ENCODE results near the gene PLOD2. TPM values are rescaled to one million over a fixed set of nuclear protein-coding genes. Genes with fewer than 3 reads are reported as not detected.

The PLOD2 gene
- total and polyA plus RNA-seq, 2 donors (not counting 1 experiment from before 2014, with no cell fraction given) = not detected

DNA sequence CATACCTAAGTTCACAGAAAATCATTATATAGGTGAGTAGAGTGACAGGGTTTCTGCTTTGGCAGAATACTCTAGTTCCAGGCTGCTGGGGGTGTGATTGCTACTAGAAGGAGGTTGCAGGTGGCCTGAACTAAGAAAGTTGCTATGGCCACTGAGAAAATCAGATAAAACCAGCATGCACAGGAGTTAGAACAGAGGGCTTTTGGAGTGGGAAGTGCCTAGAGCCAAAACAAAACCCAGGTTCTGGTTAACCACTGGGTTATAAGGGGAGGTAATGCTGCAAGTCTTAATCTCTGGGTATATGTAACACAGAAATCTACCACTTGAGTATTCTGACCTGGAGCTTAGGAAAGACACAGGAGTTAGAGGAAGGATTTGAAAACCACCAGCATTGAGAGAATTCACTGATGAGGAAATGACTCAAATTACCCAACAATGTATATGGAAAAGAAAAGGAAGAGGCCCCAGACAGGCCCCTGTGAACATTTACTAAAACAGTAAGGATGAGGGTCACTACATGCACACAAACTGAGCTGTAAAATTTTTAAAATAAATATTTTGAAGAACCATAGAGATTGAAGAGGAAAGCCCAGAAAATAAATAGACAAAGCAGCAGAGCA is 60.0 kb downstream of the PLOD2 start:
- no peaks in the 10 kb centered on the region for H3K4me1 ChIP-seq (ENCODE audit: control insufficient read depth in 2 of 2, insufficient read depth in 2 of 2, low read length in 2 of 2)
- Mint-ChIP-seq H3K4me1 (no peaks in the 10 kb centered on the region), H3K9me3 (ENCODE audit: insufficient read depth) (no peaks in the 10 kb centered on the region), H3K27me3 (no peaks in the 10 kb centered on the region), H3K4me3 (no peak overlapping the region), H3K27ac (no peak overlapping the region)
- no peak for ATAC-seq (ENCODE audit: low read depth)
- no peak for TF ChIP-seq CTCF (IDR thresholded peaks at IDR 0.05)
- TF ChIP-seq EZH2 (IDR thresholded peaks at IDR 0.05; ENCODE audit: borderline replicate concordance, insufficient read depth, low read depth, low read length, poor library complexity, severe bottlenecking) = no peak
- no peak overlapping the region for H3K27ac ChIP-seq (ENCODE audit: low read length in 2 of 2)
- H3K36me3 ChIP-seq (replicated peaks in 1 of 2; ENCODE audit: control extremely low read depth in 1 of 2, control insufficient read depth in 1 of 2, extremely low read depth in 1 of 2, insufficient read depth in 2 of 2, low read length in 1 of 2) = no peaks in the 10 kb centered on the region
- H3K27me3 ChIP-seq (replicated peaks in 1 of 4; ENCODE audit: control extremely low read depth in 1 of 4, control insufficient read depth in 3 of 4, insufficient read depth in 4 of 4, low read length in 3 of 4) = no peaks in the 10 kb centered on the region
- CTCF ChIA-PET = no interaction called here
- no peaks in the 10 kb centered on the region for H4K20me1 ChIP-seq (ENCODE audit: control insufficient read depth, insufficient read depth, low read length, poor library complexity, severe bottlenecking)
- POLR2A ChIA-PET = no interaction called here
- DNase-seq = no peak
- H3K4me2 ChIP-seq (replicated peaks; ENCODE audit: low read depth, low read length, poor library complexity, severe bottlenecking) = no peak overlapping the region
- H3K9ac ChIP-seq (ENCODE audit: low read length) = no peak overlapping the region
- no peaks in the 10 kb centered on the region for H3K79me2 ChIP-seq (ENCODE audit: control insufficient read depth, insufficient read depth, low read length)
- intact Hi-C loops (cut with micrococcal nuclease) = no loop called here
- H2AFZ ChIP-seq (ENCODE audit: insufficient read depth, low read depth, low read length, poor library complexity, severe bottlenecking) = no peak overlapping the region
- H3K9me3 ChIP-seq (ENCODE audit: control extremely low read depth in 1 of 3, control insufficient read depth in 2 of 3, insufficient read depth in 1 of 3, low read length in 2 of 3) = no peaks in the 10 kb centered on the region
- H3K4me3 ChIP-seq (ENCODE audit: control extremely low read depth in 1 of 5, extremely low read depth in 1 of 5, insufficient read depth in 1 of 5, low read depth in 2 of 5, low read length in 4 of 5) = no peak overlapping the region

GRCh38 chr3:146100180-146100579 is 60.8 kb downstream of the PLOD2 start:
- CTCF ChIA-PET = no interaction called here
- DNase-seq (no peak), ATAC-seq (ENCODE audit: low read depth) (no peak)
- Mint-ChIP-seq H3K4me1 (no peaks in the 10 kb centered on the region), H3K27ac (no peak overlapping the region), H3K27me3 (no peaks in the 10 kb centered on the region), H3K4me3 (no peak overlapping the region), H3K9me3 (ENCODE audit: insufficient read depth) (no peaks in the 10 kb centered on the region)
- Histone ChIP-seq H3K36me3 (replicated peaks in 1 of 2; ENCODE audit: control extremely low read depth in 1 of 2, control insufficient read depth in 1 of 2, extremely low read depth in 1 of 2, insufficient read depth in 2 of 2, low read length in 1 of 2) (no peaks in the 10 kb centered on the region), H3K79me2 (ENCODE audit: control insufficient read depth, insufficient read depth, low read length) (no peaks in the 10 kb centered on the region), H3K27me3 (replicated peaks in 1 of 4; ENCODE audit: control extremely low read depth in 1 of 4, control insufficient read depth in 3 of 4, insufficient read depth in 4 of 4, low read length in 3 of 4) (no peaks in the 10 kb centered on the region), H3K4me1 (ENCODE audit: control insufficient read depth in 2 of 2, insufficient read depth in 2 of 2, low read length in 2 of 2) (no peaks in the 10 kb centered on the region), H2AFZ (ENCODE audit: insufficient read depth, low read depth, low read length, poor library complexity, severe bottlenecking) (no peak overlapping the region), H3K4me2 (replicated peaks; ENCODE audit: low read depth, low read length, poor library complexity, severe bottlenecking) (no peak overlapping the region), H3K9ac (ENCODE audit: low read length) (no peak overlapping the region), H4K20me1 (ENCODE audit: control insufficient read depth, insufficient read depth, low read length, poor library complexity, severe bottlenecking) (no peaks in the 10 kb centered on the region), H3K27ac (ENCODE audit: low read length in 2 of 2) (no peak overlapping the region), H3K9me3 (ENCODE audit: control extremely low read depth in 1 of 3, control insufficient read depth in 2 of 3, insufficient read depth in 1 of 3, low read length in 2 of 3) (no peaks in the 10 kb centered on the region), H3K4me3 (ENCODE audit: control extremely low read depth in 1 of 5, extremely low read depth in 1 of 5, insufficient read depth in 1 of 5, low read depth in 2 of 5, low read length in 4 of 5) (no peak overlapping the region)
- WGBS (ENCODE audit: insufficient coverage) = no CpG with 5 or more reads among the region's 2 CpGs
- POLR2A ChIA-PET = no interaction called here
- intact Hi-C loops (cut with micrococcal nuclease) = no loop called here
- TF ChIP-seq CTCF (IDR thresholded peaks at IDR 0.05) (no peak), EZH2 (IDR thresholded peaks at IDR 0.05; ENCODE audit: borderline replicate concordance, insufficient read depth, low read depth, low read length, poor library complexity, severe bottlenecking) (no peak)
